Motor neuron (in vitro differentiated cells): ENCODE results near the gene CASP14. TPM values are rescaled to one million over a fixed set of nuclear protein-coding genes. Genes with fewer than 3 reads are reported as not detected.
A peak's percentile ranks its signal among the peaks of the same experiment; 100 is the strongest.

Experiments
- ATAC-seq, 8 experiments: fragments of 200-7000 bp; cut with Tn5 transposase; replicated peaks in 6 of 8; 2 replicates each; pipeline ENCODE4 v1.8.0; 2021; ENCODE audit warnings: mild to moderate bottlenecking in 8 of 8, moderate library complexity in 8 of 8
- H3K27ac ChIP-seq, 2 donors: fragments of 250-450 bp; sonication (Bioruptor Pico); 2 replicates each; pipeline ENCODE4 v1.9.0; 2021; ENCODE audit warnings: antibody characterized with exemption in 2 of 2, mild to moderate bottlenecking in 2 of 2, moderate library complexity in 1 of 2
- H3K4me1 ChIP-seq, 2 donors: fragments of 250-450 bp; sonication (Bioruptor Pico); replicated peaks in 1 of 2; 2 replicates each; pipeline ENCODE4 v1.6.1; 2021; ENCODE audit warnings: antibody characterized with exemption in 2 of 2, mild to moderate bottlenecking in 2 of 2, moderate library complexity in 1 of 2
- H3K4me3 ChIP-seq, 5 donors: fragments of 250-450 bp; sonication (Bioruptor Pico); 2 replicates each; pipeline ENCODE4 v1.9.0; 2021; ENCODE audit warnings: antibody characterized with exemption in 5 of 5, mild to moderate bottlenecking in 5 of 5, moderate library complexity in 4 of 5
- whole genome bisulfite sequencing, 10 experiments: fragments of 450-650 bp; shearing (Covaris generic); methylation state at CpG; one replicate each; pipeline ENCODE4 v1.0.0; 2022; 5-methylcytosine and 5-hydroxymethylcytosine counted together
- in situ Hi-C, 9 experiments: fragments of 400-800 bp; cut with MboI; loops; one replicate each; pipeline ENCODE4 v1.15.0; 2021; ENCODE audit warnings: low sequenced_read_pairs in 9 of 9, low pct_unique_long_range_greater_than_20kb in 2 of 9; ENCODE audit not compliant: unreplicated experiment in 9 of 9
- total RNA-seq, 8 experiments: library from RNA; unstranded; fragments of 300-600 nt; gene quantifications; 2 replicates each; pipeline versions ENCODE4 v1.2.3 to v1.2.4, GENCODE V29; 2022

The CASP14 gene
- total RNA-seq, 8 experiments from 2014 or later, result 0.05 to 0.62 (median 0.24) TPM; not detected in 2

DNA sequence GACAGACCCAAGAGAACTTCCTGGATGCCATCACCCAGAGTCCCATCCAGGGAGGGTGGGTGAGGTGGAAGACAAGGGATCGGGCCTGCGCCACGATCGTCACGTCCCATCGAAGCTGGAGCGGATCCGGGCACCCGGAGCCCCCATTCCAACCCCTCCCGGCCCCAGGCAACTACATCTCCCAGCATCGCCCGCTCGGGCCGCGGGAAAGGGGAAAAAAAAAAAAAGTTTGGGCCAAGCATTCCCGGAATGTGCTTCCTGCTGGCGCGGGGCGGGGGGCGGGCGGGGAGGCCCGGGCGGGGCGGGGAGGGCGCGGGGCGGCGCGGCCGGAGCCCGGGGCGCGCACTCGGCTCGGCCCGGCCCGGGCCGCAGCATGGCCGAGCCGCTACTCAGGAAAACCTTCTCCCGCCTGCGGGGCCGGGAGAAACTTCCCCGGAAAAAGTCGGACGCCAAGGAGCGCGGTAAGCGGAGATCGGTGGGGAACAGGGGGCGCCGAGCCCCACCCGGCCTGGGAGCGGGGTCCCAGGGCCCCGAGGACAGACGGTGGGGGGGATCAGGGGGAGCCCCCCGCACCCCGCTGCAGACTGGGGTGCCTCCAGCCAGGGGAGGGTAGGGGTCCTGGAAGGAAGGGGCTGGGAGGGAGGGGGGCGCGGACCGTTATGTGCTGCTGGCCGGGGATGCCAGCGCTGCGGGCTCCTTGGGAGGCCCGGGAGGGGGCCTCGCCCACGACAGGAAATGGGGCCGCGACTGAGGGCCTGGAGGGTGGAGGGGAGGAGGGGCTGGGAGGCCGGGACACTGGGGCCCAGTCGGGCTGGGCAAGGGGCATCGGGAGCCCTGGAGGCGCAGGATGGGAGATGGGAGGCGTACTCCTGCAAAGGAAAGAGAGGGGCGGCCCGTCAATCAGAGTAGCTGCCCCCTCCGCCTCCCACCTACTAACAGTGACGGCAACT, 58.1 kb downstream of the CASP14 start, which contains the start of gene SYDE1:
Gene SYDE1 (plus strand): TSS at position 341 of the 950 bp plus-strand sequence. CDS start 33 bp downstream, at position 374.
- WGBS, 10 experiments, result 0 to 10% (median 0%) methylated on average over 1 to 6 of the region's 78 CpGs; no CpG with 5 or more reads in 7 of the 10 experiments
- in situ Hi-C loops, result no loop called here
- Histone ChIP-seq H3K27ac (peak within 1 kb of the TSS in 1 of 2 donors; percentile 66), H3K4me3 (peak within 1 kb of the TSS; percentile 33 to 74 (median 57)), H3K4me1 (peaks cover 0 to 5% of the 10 kb centered on the region in 2 donors)
- ATAC-seq, result peak; percentile 67 to 81 (median 74)

Other genes starting within 250 kb of the CASP14 start
- gene OR7A5, start 214.3 kb upstream of the CASP14 start, total RNA-seq, result 1 to 10 TPM in 1 of 8 experiments, under 1 TPM in 4, not detected in 3; 0.05 to 1.3 (median 0.31) TPM
- 1 to 10 TPM in 1 of 8 experiments, under 1 TPM in 7; 0.22 to 1.7 (median 0.53) TPM for gene OR7C1, start 214.3 kb upstream of the CASP14 start, total RNA-seq
- 1 to 10 TPM in 1 of 8 experiments, under 1 TPM in 2, not detected in 5; 0.09 to 1.1 (median 0.21) TPM for gene OR7A10, start 200.6 kb upstream of the CASP14 start, total RNA-seq
- under 1 TPM in 4 of 8 experiments, not detected in 4; 0.09 to 0.33 (median 0.23) TPM for gene OR7A17, start 163.3 kb upstream of the CASP14 start, total RNA-seq
- not detected for gene OR7C2, start 108.0 kb upstream of the CASP14 start, total RNA-seq
- gene SLC1A6, start 69.6 kb upstream of the CASP14 start, total RNA-seq, result 1 to 10 TPM in 5 of 8 experiments, under 1 TPM in 2, not detected in 1; 0.31 to 9.0 (median 3.8) TPM
- under 1 TPM in 6 of 8 experiments, not detected in 2; 0.04 to 0.94 (median 0.19) TPM for gene OR1I1, start 32.7 kb downstream of the CASP14 start, total RNA-seq
- 10 to 100 TPM in 2 of 8 experiments, 1 to 10 TPM in 6; 1.4 to 15.5 (median 5.6) TPM for gene SYDE1, start 57.9 kb downstream of the CASP14 start, total RNA-seq
- gene NOTCH3, start 151.5 kb downstream of the CASP14 start, total RNA-seq, result 10 to 100 TPM in 2 of 8 experiments, 1 to 10 TPM in 6; 3.0 to 26.4 (median 7.7) TPM
- gene EPHX3, start 183.0 kb downstream of the CASP14 start, total RNA-seq, result under 1 TPM in 4 of 8 experiments, not detected in 4; 0.23 to 0.47 (median 0.34) TPM